Neuronal stem cell (in vitro differentiated cells): ENCODE results near the gene CLEC10A.

Experiments
- DNase-seq: peaks from one replicate; pipeline ENCODE4 v3.0.0-alpha.2; 2013; ENCODE audit warnings: low spot score
- H2AFZ ChIP-seq: one replicate; pipeline ENCODE4 v1.6.1; 2013; ENCODE audit warnings: mild to moderate bottlenecking, low read length, inconsistent platforms
- H2AK5ac ChIP-seq: 2 replicates; pipeline ENCODE4 v1.6.1; 2013; ENCODE audit warnings: low read depth, mild to moderate bottlenecking, inconsistent platforms, low read length, moderate library complexity, mixed read lengths
- H2BK120ac ChIP-seq: 2 replicates; pipeline ENCODE4 v1.6.1; 2013; ENCODE audit warnings: low read depth, mild to moderate bottlenecking, inconsistent platforms, low read length, moderate library complexity, mixed read lengths
- H2BK12ac ChIP-seq: one replicate; pipeline ENCODE4 v1.6.1; 2013; ENCODE audit warnings: low read length, inconsistent platforms
- H2BK15ac ChIP-seq: 2 replicates; pipeline ENCODE4 v1.6.1; 2013; ENCODE audit warnings: mild to moderate bottlenecking, low read length, inconsistent platforms, mixed read lengths
- H2BK5ac ChIP-seq: one replicate; pipeline ENCODE4 v1.6.1; 2013; ENCODE audit warnings: inconsistent platforms, mild to moderate bottlenecking, low read length, moderate library complexity
- H3K14ac ChIP-seq: one replicate; pipeline ENCODE4 v1.6.1; 2013; ENCODE audit warnings: low read length, inconsistent platforms
- H3K18ac ChIP-seq: 2 replicates; pipeline ENCODE4 v1.6.1; 2013; ENCODE audit warnings: low read length, inconsistent platforms
- H3K23ac ChIP-seq: 2 replicates; pipeline ENCODE4 v1.6.1; 2013; ENCODE audit warnings: low read depth, mild to moderate bottlenecking, mixed read lengths, low read length, inconsistent platforms; ENCODE audit not compliant: poor library complexity
- H3K27ac ChIP-seq: replicated peaks from 3 replicates; pipeline ENCODE4 v1.5.1; 2013; ENCODE audit warnings: low read length, inconsistent platforms
- H3K27me3 ChIP-seq, 3 experiments: 2 replicates each; pipeline ENCODE4 v1.6.1; 2013; ENCODE audit warnings: low read length in 3 of 3, mild to moderate bottlenecking in 2 of 3, inconsistent platforms in 1 of 3, low read depth in 1 of 3, mixed read lengths in 1 of 3, moderate library complexity in 1 of 3; ENCODE audit not compliant: control insufficient read depth in 3 of 3, insufficient read depth in 3 of 3
- H3K36me3 ChIP-seq, 2 donors: replicated peaks in 1 of 2; 2 replicates each; pipeline ENCODE4 v1.6.1; 2013; ENCODE audit warnings: low read length in 2 of 2; ENCODE audit not compliant: control insufficient read depth in 2 of 2, insufficient read depth in 2 of 2
- H3K4ac ChIP-seq: 2 replicates; pipeline ENCODE4 v1.6.1; 2013; ENCODE audit warnings: inconsistent platforms, mild to moderate bottlenecking, low read length, moderate library complexity
- H3K4me1 ChIP-seq, 2 donors: 1 replicate in 1 of 2; 2 replicates in 1 of 2; pipeline ENCODE4 v1.6.1; 2013; ENCODE audit warnings: low read length in 2 of 2, low read depth in 1 of 2; ENCODE audit not compliant: control insufficient read depth in 2 of 2, insufficient read depth in 1 of 2
- H3K4me2 ChIP-seq: one replicate; pipeline ENCODE4 v1.6.1; 2013; ENCODE audit warnings: mild to moderate bottlenecking, low read length, inconsistent platforms; ENCODE audit not compliant: insufficient read depth, poor library complexity, severe bottlenecking
- H3K4me3 ChIP-seq, 2 donors: 2 replicates each; pipeline ENCODE4 v1.5.1; 2013; ENCODE audit warnings: low read length in 2 of 2, mild to moderate bottlenecking in 2 of 2, inconsistent platforms in 1 of 2, moderate library complexity in 1 of 2
- H3K79me1 ChIP-seq: one replicate; pipeline ENCODE4 v1.6.1; 2013; ENCODE audit warnings: low read depth, mild to moderate bottlenecking, inconsistent platforms, low read length, moderate library complexity
- H3K9ac ChIP-seq: one replicate; pipeline ENCODE4 v1.6.1; 2013; ENCODE audit warnings: mild to moderate bottlenecking, low read depth, low read length, inconsistent platforms; ENCODE audit not compliant: poor library complexity
- H3K9me3 ChIP-seq, 2 donors: replicated peaks in 1 of 2; 2 replicates each; pipeline versions ENCODE3 to v1.6.1; 2013; ENCODE audit warnings: low read length in 2 of 2, mild to moderate bottlenecking in 2 of 2, inconsistent platforms in 1 of 2, low read depth in 1 of 2, mixed read lengths in 1 of 2, moderate library complexity in 1 of 2; ENCODE audit not compliant: control insufficient read depth in 2 of 2, insufficient read depth in 1 of 2
- H4K8ac ChIP-seq: one replicate; pipeline ENCODE4 v1.6.1; 2013; ENCODE audit warnings: low read depth, mild to moderate bottlenecking, inconsistent platforms, low read length, moderate library complexity
- H4K91ac ChIP-seq: one replicate; pipeline ENCODE4 v1.6.1; 2013; ENCODE audit warnings: low read length, low read depth, mild to moderate bottlenecking, inconsistent platforms; ENCODE audit not compliant: poor library complexity
- WGBS, 2 donors: extraction: QIAGEN DNeasy Blood & Tissue Kit; methylation state at CpG; one replicate each; pipeline ENCODE4 v1.1.7; 2013; ENCODE audit warnings: missing lambda C conversion rate in 2 of 2, mixed read lengths in 1 of 2; ENCODE audit not compliant: insufficient read length in 2 of 2, insufficient replicate concordance in 1 of 2; ENCODE audit errors: extremely low coverage in 2 of 2; 5-methylcytosine and 5-hydroxymethylcytosine counted together

CLEC10A gene

DNA sequence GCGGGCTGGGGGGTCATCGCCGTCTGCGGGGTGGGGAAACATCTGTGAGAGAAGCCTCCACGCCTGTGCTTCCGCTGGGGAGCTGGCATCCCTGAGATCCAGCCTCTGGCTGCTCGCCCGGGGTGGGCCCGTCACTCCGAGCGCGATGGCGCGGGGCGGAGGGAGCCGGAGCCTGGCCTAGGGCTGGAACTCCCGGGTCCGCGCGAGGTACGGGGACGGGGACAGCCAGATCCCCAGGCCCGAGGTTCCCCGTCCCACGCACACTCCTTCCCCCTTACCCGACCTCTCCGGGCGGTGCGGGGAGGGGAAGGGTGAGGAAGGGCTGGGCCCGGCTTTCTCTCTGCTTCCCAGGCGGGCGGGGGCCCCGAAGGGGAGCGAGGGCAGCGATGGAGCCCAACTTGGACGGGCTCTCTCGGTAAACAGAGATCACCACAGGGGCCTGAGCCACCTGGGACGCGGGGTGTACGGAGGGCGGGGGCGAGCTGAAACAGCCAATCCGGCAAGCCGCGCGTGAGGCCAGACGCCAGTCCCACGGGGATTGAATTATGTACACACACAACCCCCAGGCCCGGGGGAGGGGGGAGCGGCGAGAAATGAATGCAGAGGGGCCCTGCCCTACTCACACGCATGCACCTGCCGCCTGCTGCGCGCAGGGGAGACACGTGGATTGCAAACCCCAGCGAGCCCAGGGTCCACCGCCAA is 36.4 kb downstream of the CLEC10A start, which contains the start of gene SLC16A11:
TSS of gene SLC16A11 (minus strand) at position 596 of the 702 bp plus-strand sequence. CDS start at position 17, 579 bp downstream.
- Histone ChIP-seq H3K9me3 (peaks cover 0 to 6% of the 10 kb centered on the region in 2 donors), H3K23ac (peak within 1 kb of the TSS; percentile 97), H3K18ac (peak within 1 kb of the TSS; percentile 90), H2BK15ac (peak within 1 kb of the TSS; percentile 77), H2BK12ac (peak within 1 kb of the TSS; percentile 41), H3K79me1 (peaks cover 3% of the 10 kb centered on the region), H2BK120ac (no peak within 1 kb of the TSS), H4K91ac (no peak within 1 kb of the TSS), H3K4me3 (peak within 1 kb of the TSS in 1 of 2 donors; percentile 71), H3K14ac (peak within 1 kb of the TSS; percentile 71), H2BK5ac (peak within 1 kb of the TSS; percentile 39), H4K8ac (peak within 1 kb of the TSS; percentile 86), H3K27me3 (peaks cover 0 to 45% (median 21%) of the 10 kb centered on the region in 3 experiments), H3K4me2 (peak within 1 kb of the TSS; percentile 83), H3K9ac (peak within 1 kb of the TSS; percentile 70), H2AK5ac (peak within 1 kb of the TSS; percentile 96), H3K27ac (no peak within 1 kb of the TSS), H3K36me3 (no peaks in the 10 kb centered on the region), H3K4ac (no peak within 1 kb of the TSS), H3K4me1 (peaks cover 13 to 24% of the 10 kb centered on the region in 2 donors), H2AFZ (peak within 1 kb of the TSS; percentile 76)
- WGBS, 2 donors: no CpG with 5 or more reads among the region's 58 CpGs
- DNase-seq: no peak

- H2BK15ac ChIP-seq: peak overlapping the region; percentile 75
- no peak overlapping the region for H2BK5ac ChIP-seq
- H3K79me1 ChIP-seq: peaks cover 3% of the 10 kb centered on the region
- H3K4me1 ChIP-seq: peaks cover 13 to 27% of the 10 kb centered on the region in 2 donors
- peak overlapping the region; percentile 96 for H2AK5ac ChIP-seq
- no peaks in the 10 kb centered on the region for H3K36me3 ChIP-seq
- DNase-seq: no peak
- no peak overlapping the region for H4K91ac ChIP-seq
- peak overlapping the region; percentile 70 for H3K9ac ChIP-seq
- H3K4me2 ChIP-seq: peak overlapping the region; percentile 83
- no peak overlapping the region for H3K27ac ChIP-seq
- peak overlapping the region; percentile 97 for H3K23ac ChIP-seq
- no peak overlapping the region for H2BK12ac ChIP-seq
- H3K4me3 ChIP-seq: peak overlapping the region in 1 of 2 donors; percentile 71
- no CpG with 5 or more reads among the region's 21 CpGs for WGBS, 2 donors
- H2BK120ac ChIP-seq: no peak overlapping the region
- no peak overlapping the region for H3K4ac ChIP-seq
- peak overlapping the region; percentile 90 for H3K18ac ChIP-seq
- H3K27me3 ChIP-seq: peaks cover 0 to 48% (median 21%) of the 10 kb centered on the region in 3 experiments
- H4K8ac ChIP-seq: peak overlapping the region; percentile 86
- H3K14ac ChIP-seq: peak overlapping the region; percentile 63
- peaks cover 0 to 8% of the 10 kb centered on the region in 2 donors for H3K9me3 ChIP-seq
- H2AFZ ChIP-seq: peak overlapping the region; percentile 76
Observed at GRCh38 chr17:7043182-7043496, 36.9 kb downstream of the CLEC10A start.

DNA sequence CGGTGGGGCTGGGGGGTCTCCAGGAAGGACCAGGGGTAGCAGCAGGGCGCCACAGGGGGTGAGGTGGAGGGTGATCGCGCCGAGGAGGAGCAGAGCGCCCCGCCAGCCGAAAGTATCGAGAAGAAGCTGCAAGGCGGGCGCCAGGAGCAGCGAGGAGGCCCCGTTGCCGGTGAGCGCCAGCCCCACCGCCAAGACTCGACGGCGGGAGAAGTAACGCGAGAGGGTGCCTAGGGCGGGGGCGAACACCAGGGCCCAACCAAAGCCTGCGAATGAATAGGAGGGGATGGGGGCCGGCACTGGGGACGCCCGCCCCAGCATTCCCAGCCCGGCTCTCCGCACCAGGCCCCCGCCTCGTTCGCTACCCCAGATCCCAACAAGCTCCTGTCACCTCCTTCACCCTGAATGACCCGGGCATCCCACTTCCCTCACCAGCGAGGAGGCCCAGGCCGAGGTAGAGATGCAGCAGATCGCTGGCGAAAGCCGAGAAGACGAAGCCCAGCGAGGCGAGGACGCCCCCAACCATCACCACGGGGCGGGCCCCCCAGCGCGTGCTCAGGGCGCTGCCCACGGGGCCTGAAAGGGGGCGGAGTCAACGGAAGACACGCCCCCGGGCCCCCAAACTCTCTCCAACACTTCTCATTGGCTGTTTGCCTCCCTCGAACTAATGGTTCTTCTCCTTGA is 37.4 kb downstream of the CLEC10A start:
- H3K27ac ChIP-seq: no peak overlapping the region
- H2AFZ ChIP-seq: peak overlapping the region; percentile 76
- no peaks in the 10 kb centered on the region for H3K36me3 ChIP-seq
- H3K9ac ChIP-seq: peak overlapping the region; percentile 21
- H3K79me1 ChIP-seq: peaks cover 3% of the 10 kb centered on the region
- H3K4me1 ChIP-seq: peaks cover 15 to 27% of the 10 kb centered on the region in 2 donors
- H3K27me3 ChIP-seq: peaks cover 0 to 48% (median 21%) of the 10 kb centered on the region in 3 experiments
- H3K9me3 ChIP-seq: peaks cover 0 to 7% of the 10 kb centered on the region in 2 donors
- H3K14ac ChIP-seq: peak overlapping the region; percentile 71
- peak overlapping the region; percentile 97 for H3K23ac ChIP-seq
- H4K8ac ChIP-seq: peak overlapping the region; percentile 65
- H3K18ac ChIP-seq: peak overlapping the region; percentile 95
- DNase-seq: no peak
- peak overlapping the region; percentile 39 for H2BK5ac ChIP-seq
- no peak overlapping the region for H4K91ac ChIP-seq
- H2AK5ac ChIP-seq: peak overlapping the region; percentile 96
- H3K4ac ChIP-seq: no peak overlapping the region
- no peak overlapping the region for H3K4me3 ChIP-seq
- peak overlapping the region; percentile 83 for H3K4me2 ChIP-seq
- H2BK15ac ChIP-seq: peak overlapping the region; percentile 85
- no peak overlapping the region for H2BK120ac ChIP-seq
- WGBS, 2 donors: no CpG with 5 or more reads among the region's 53 CpGs
- H2BK12ac ChIP-seq: peak overlapping the region; percentile 30
